ENCODE data around the gene APBB2.

APBB2 gene

GRCh38 chr4:41158756-41159155, 55.6 kb downstream of the APBB2 start:
- no peaks in the 10 kb centered on the region for H3K36me3 ChIP-seq (ENCODE audit: insufficient read depth, low read length)
- H3K27me3 ChIP-seq (ENCODE audit: insufficient read depth, low read length): no peaks in the 10 kb centered on the region
- H3K4me3 ChIP-seq (ENCODE audit: low read depth, low read length, poor library complexity, severe bottlenecking): no peak overlapping the region
- no peak overlapping the region for H3K27ac ChIP-seq (ENCODE audit: low read depth, low read length, poor library complexity, severe bottlenecking)
- no peak overlapping the region for H3K4me2 ChIP-seq (ENCODE audit: low read length)
- H3K4me1 ChIP-seq (ENCODE audit: insufficient read depth, low read length, severe bottlenecking): no peaks in the 10 kb centered on the region
- no peak overlapping the region for H3K9ac ChIP-seq (ENCODE audit: low read length)
- no peak for TF ChIP-seq CTCF (IDR thresholded peaks at IDR 0.05; ENCODE audit: low read length)
- TF ChIP-seq EZH2 (IDR thresholded peaks at IDR 0.05; ENCODE audit: borderline replicate concordance, low read length): no peak
- no peaks in the 10 kb centered on the region for H3F3A ChIP-seq (ENCODE audit: insufficient read depth, low read length)
- H3K9me3 ChIP-seq (ENCODE audit: low read length): no peaks in the 10 kb centered on the region
- H4K20me1 ChIP-seq (ENCODE audit: insufficient read depth, low read length): no peaks in the 10 kb centered on the region
- H2AFZ ChIP-seq (ENCODE audit: low read length): no peak overlapping the region
- no peaks in the 10 kb centered on the region for H3K79me2 ChIP-seq (ENCODE audit: insufficient read depth, low read length)
- no peaks in the 10 kb centered on the region for H3K9me2 ChIP-seq (ENCODE audit: low read depth, low read length)

- Histone ChIP-seq H3K9me2 (ENCODE audit: low read depth, low read length) (no peaks in the 10 kb centered on the region), H3K4me3 (ENCODE audit: low read depth, low read length, poor library complexity, severe bottlenecking) (no peak overlapping the region), H3K9ac (ENCODE audit: low read length) (no peak overlapping the region), H3K27ac (ENCODE audit: low read depth, low read length, poor library complexity, severe bottlenecking) (no peak overlapping the region), H3K27me3 (ENCODE audit: insufficient read depth, low read length) (no peaks in the 10 kb centered on the region), H3K36me3 (ENCODE audit: insufficient read depth, low read length) (no peaks in the 10 kb centered on the region), H2AFZ (ENCODE audit: low read length) (no peak overlapping the region), H3K4me1 (ENCODE audit: insufficient read depth, low read length, severe bottlenecking) (no peaks in the 10 kb centered on the region), H4K20me1 (ENCODE audit: insufficient read depth, low read length) (no peaks in the 10 kb centered on the region), H3K4me2 (ENCODE audit: low read length) (no peak overlapping the region), H3K9me3 (ENCODE audit: low read length) (no peaks in the 10 kb centered on the region), H3K79me2 (ENCODE audit: insufficient read depth, low read length) (no peaks in the 10 kb centered on the region), H3F3A (ENCODE audit: insufficient read depth, low read length) (no peaks in the 10 kb centered on the region)
- TF ChIP-seq EZH2 (IDR thresholded peaks at IDR 0.05; ENCODE audit: borderline replicate concordance, low read length) (no peak), CTCF (IDR thresholded peaks at IDR 0.05; ENCODE audit: low read length) (no peak)
Measured at GRCh38 chr4:41158274-41158673, 56.1 kb downstream of the APBB2 start.

- H3K27ac ChIP-seq (ENCODE audit: low read depth, low read length, poor library complexity, severe bottlenecking): no peak overlapping the region
- H3K9ac ChIP-seq (ENCODE audit: low read length): no peak overlapping the region
- H3K36me3 ChIP-seq (ENCODE audit: insufficient read depth, low read length): no peaks in the 10 kb centered on the region
- H3K4me2 ChIP-seq (ENCODE audit: low read length): no peak overlapping the region
- H3F3A ChIP-seq (ENCODE audit: insufficient read depth, low read length): no peaks in the 10 kb centered on the region
- no peaks in the 10 kb centered on the region for H3K27me3 ChIP-seq (ENCODE audit: insufficient read depth, low read length)
- no peaks in the 10 kb centered on the region for H3K4me1 ChIP-seq (ENCODE audit: insufficient read depth, low read length, severe bottlenecking)
- TF ChIP-seq CTCF (IDR thresholded peaks at IDR 0.05; ENCODE audit: low read length) (no peak), EZH2 (IDR thresholded peaks at IDR 0.05; ENCODE audit: borderline replicate concordance, low read length) (no peak)
- H4K20me1 ChIP-seq (ENCODE audit: insufficient read depth, low read length): no peaks in the 10 kb centered on the region
- H3K9me3 ChIP-seq (ENCODE audit: low read length): no peaks in the 10 kb centered on the region
- no peak overlapping the region for H3K4me3 ChIP-seq (ENCODE audit: low read depth, low read length, poor library complexity, severe bottlenecking)
- no peak overlapping the region for H2AFZ ChIP-seq (ENCODE audit: low read length)
- H3K79me2 ChIP-seq (ENCODE audit: insufficient read depth, low read length): no peaks in the 10 kb centered on the region
- no peaks in the 10 kb centered on the region for H3K9me2 ChIP-seq (ENCODE audit: low read depth, low read length)
Measured at GRCh38 chr4:41157009-41157408, 57.3 kb downstream of the APBB2 start.

Data from OCI-LY1 (cell line).